Bronchial epithelial cell (primary cell): ENCODE data around the gene PRKCE. TPM values are rescaled to one million over a fixed set of nuclear protein-coding genes. Genes with fewer than 3 reads are reported as not detected.
A peak's percentile ranks its signal among the peaks of the same experiment; 100 is the strongest.

ENCODE experiments used
- DNase-seq: peaks from one replicate; pipeline ENCODE4 v3.0.0-alpha.2; 2010; ENCODE audit warnings: low read depth
- FAIRE-seq: peaks from 2 replicates; lab custom pipeline; 2011; peaks lifted over from hg19 to GRCh38; lab: Jason Lieb, UNC
- H3K27me3 ChIP-seq: 2 replicates; pipeline ENCODE4 v1.5.1; 2011; ENCODE audit warnings: low read length; ENCODE audit not compliant: control insufficient read depth, insufficient read depth
- H3K36me3 ChIP-seq: 2 replicates; pipeline ENCODE4 v1.5.1; 2011; ENCODE audit warnings: low read length; ENCODE audit not compliant: control insufficient read depth, insufficient read depth
- H3K4me3 ChIP-seq: 2 replicates; pipeline ENCODE4 v1.5.1; 2011; ENCODE audit warnings: mild to moderate bottlenecking, low read depth, low read length, control low read depth
- CTCF ChIP-seq: IDR thresholded peaks from 2 replicates; pipeline ENCODE4 v1.5.1; 2011; ENCODE audit warnings: mild to moderate bottlenecking, moderate library complexity, low read length, control low read depth, inconsistent platforms; ENCODE audit not compliant: insufficient read depth, severe bottlenecking
- total RNA-seq: library from RNA; depleted of rRNA; stranded (reverse); fragments of >200 nt; gene quantifications from 2 replicates; pipeline ENCODE4 v1.2.1, GENCODE V29; 2014

PRKCE gene
- total RNA-seq, 1 donor from 2014 or later = 6.3 TPM

- no peaks in the 10 kb centered on the region for H3K36me3 ChIP-seq
- no peaks in the 10 kb centered on the region for H3K27me3 ChIP-seq
- no peak for TF ChIP-seq CTCF
- no peak overlapping the region for H3K4me3 ChIP-seq
- FAIRE-seq (no peak), DNase-seq (no peak)
Observed at GRCh38 chr2:45941531-45942236, 290.2 kb downstream of the PRKCE start.

- no peak for TF ChIP-seq CTCF
- Histone ChIP-seq H3K36me3 (no peaks in the 10 kb centered on the region), H3K27me3 (no peaks in the 10 kb centered on the region), H3K4me3 (no peak overlapping the region)
- DNase-seq = peak; percentile 36
- FAIRE-seq = no peak
Observed at GRCh38 chr2:45942237-45942738, 290.8 kb downstream of the PRKCE start.

- FAIRE-seq (no peak), DNase-seq (no peak)
- H3K4me3 ChIP-seq = no peak overlapping the region
- TF ChIP-seq CTCF = no peak
- H3K27me3 ChIP-seq = peaks cover 2% of the 10 kb centered on the region
- H3K36me3 ChIP-seq = no peaks in the 10 kb centered on the region
Observed at GRCh38 chr2:45943219-45944044, 292.0 kb downstream of the PRKCE start.

GRCh38 chr2:45944074-45944473 lies 292.6 kb downstream of the PRKCE start:
- no peak overlapping the region for H3K4me3 ChIP-seq
- H3K36me3 ChIP-seq = no peaks in the 10 kb centered on the region
- peaks cover 2% of the 10 kb centered on the region for H3K27me3 ChIP-seq
- no peak for TF ChIP-seq CTCF
- DNase-seq (peak; percentile 60), FAIRE-seq (no peak)

- Histone ChIP-seq H3K4me3 (no peak overlapping the region), H3K36me3 (no peaks in the 10 kb centered on the region), H3K27me3 (peaks cover 2% of the 10 kb centered on the region)
- FAIRE-seq (no peak), DNase-seq (no peak)
- TF ChIP-seq CTCF = no peak
Observed at GRCh38 chr2:45945302-45945717, 293.8 kb downstream of the PRKCE start.
